ENCODE measurements around the gene EXOC7.

EXOC7 gene

DNA sequence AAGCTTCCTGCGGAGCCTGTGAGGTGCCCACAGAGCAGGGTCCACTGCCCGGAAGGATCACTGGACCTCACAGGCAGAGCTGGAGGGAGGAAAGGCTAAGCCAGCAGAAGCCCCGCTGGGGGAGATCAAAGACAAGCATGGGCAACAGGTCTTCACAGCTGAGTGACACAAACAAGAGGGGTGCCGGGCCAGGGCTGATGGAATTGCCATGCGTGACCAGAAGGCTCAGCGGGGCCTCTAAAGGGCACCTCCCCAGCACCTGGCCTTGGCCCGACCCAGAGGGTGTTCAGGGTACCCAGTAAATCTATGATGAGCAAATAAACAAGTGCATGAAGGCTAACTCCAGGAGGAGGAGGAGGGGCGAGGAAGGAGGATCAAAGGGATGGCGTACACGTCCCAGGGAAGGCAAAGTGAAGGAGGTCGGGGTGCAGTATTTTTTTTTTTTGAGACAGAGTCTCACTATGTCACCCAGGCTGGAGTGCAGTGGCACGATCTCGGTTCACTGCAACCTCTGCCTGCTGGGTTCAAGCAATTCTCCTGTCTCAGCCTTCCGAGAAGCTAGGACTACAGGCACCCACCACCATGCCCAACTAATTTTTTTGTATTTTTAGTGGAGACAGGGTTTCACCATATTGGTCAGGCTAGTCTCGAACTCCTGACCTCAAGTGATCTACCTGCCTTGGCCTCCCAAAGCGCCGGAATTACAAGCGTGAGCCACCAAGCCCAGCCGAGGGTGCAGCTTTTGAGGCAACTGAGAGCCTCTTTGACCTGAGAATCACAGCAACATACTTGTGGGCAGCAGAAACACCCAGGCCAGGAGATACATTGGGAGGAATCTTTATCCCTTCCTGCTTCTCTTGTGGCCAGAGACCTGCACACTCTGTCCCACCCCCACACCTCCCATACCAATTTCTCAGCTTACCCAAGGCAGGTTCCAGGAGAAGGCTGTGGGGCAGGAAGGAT is 16.1 kb upstream of the EXOC7 start:
- DNase-seq (ENCODE audit: low read depth): no peak

DNA sequence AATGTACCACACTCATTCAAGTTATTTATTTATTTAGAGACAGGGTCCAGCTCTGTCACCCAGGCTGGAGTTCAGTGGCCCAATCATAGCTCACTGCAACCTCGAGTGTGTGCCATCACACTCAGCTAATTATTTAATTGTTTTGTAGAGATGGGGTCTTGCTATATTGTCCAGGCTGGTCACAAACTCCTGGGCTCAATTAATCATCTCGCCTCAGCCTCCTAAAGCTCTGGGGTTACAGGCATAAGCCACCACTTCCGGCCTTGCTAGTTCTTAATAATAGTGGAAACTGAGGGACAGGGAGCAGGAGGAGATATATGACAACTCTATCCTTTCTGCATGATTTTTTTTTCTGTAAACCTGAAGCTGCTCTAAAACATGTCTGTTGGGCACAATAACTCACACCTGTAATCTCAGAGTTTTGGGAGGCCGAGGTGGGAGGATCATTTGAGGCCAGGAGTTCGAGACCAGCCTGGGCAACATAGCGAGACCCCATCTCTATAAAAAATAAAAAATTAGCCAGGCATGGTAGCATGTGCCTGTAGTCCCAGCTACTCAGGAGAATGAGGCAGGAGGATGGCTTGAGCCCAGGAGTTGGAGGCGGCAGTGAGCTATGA is 11.7 kb upstream of the EXOC7 start:
- no peak for DNase-seq (ENCODE audit: low read depth)

GRCh38 chr17:76111956-76112355 is 8.4 kb upstream of the EXOC7 start:
- no peak for DNase-seq (ENCODE audit: low read depth)

DNA sequence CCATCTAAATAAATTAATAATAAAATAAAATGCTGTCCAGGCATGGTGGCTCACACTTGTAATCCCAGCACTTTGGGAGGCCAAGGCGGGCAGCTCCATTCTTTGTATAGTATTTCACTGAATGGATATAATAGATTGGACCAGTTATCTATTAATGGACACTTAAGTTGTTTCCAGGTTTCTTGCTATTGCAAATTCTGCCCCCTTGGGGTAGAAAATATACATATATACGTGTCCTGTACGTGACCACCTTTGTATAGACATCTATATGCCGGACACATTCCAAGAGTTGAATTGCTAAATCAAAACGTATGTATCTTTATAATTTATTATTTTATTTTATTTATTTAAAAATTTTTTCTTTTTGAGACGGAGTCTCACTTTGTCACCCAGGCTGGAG is 3.9 kb upstream of the EXOC7 start:
- peak; percentile 27 for DNase-seq (ENCODE audit: low read depth)

DNA sequence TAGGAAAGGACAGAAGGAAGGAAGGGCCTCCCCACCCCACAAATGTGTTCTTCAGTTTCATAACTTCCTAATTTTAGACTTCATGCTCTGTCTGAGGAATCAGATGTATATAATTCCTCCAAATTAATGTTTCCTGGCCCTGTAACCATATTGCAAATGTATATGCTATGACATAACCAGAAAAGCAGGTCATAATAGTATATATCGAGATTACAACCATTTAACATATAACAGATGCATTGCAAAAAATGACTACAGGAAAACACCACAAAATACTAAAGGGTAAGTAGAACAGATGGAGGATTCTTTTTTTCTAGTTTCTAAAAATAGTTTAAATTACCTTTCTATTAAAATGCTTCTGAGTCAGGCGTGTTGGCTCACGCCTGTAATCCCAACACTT is 3.1 kb upstream of the EXOC7 start:
- no peak for DNase-seq (ENCODE audit: low read depth)

GRCh38 chr17:76104896-76105231 is 1.3 kb upstream of the EXOC7 start:
- no peak for DNase-seq (ENCODE audit: low read depth)

- DNase-seq (ENCODE audit: low read depth): peak; percentile 26
These were observed 731 bp upstream of the EXOC7 start for GRCh38 chr17:76104140-76104895.

GRCh38 chr17:76102944-76103273 is 678 bp downstream of the EXOC7 start:
- DNase-seq (ENCODE audit: low read depth): no peak

GRCh38 chr17:76097716-76098295 is 5.8 kb downstream of the EXOC7 start:
- no peak for DNase-seq (ENCODE audit: low read depth)

- DNase-seq (ENCODE audit: low read depth): no peak
These were observed 7.6 kb downstream of the EXOC7 start for GRCh38 chr17:76095943-76096342.

DNA sequence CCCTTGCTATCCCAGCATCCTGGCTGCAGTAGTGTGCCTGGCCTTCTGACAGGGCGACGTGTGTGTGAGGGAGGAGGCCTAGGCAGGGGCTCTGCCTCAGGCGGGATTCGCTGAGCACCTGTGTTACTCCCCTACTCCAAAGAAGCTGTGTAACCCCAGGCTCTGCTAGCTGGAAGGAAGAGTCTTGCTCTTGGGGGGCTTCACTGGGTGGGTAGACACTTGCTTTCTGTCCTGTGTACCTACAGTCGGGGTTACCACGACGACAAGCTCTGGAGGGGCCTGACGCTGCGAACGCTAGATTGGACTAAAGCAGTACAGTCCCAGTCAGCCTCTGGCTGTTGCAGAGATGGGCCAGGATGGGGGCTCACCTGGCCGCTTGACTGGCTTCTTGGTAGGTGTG is 9.5 kb downstream of the EXOC7 start:
- DNase-seq (ENCODE audit: low read depth): no peak

DNA sequence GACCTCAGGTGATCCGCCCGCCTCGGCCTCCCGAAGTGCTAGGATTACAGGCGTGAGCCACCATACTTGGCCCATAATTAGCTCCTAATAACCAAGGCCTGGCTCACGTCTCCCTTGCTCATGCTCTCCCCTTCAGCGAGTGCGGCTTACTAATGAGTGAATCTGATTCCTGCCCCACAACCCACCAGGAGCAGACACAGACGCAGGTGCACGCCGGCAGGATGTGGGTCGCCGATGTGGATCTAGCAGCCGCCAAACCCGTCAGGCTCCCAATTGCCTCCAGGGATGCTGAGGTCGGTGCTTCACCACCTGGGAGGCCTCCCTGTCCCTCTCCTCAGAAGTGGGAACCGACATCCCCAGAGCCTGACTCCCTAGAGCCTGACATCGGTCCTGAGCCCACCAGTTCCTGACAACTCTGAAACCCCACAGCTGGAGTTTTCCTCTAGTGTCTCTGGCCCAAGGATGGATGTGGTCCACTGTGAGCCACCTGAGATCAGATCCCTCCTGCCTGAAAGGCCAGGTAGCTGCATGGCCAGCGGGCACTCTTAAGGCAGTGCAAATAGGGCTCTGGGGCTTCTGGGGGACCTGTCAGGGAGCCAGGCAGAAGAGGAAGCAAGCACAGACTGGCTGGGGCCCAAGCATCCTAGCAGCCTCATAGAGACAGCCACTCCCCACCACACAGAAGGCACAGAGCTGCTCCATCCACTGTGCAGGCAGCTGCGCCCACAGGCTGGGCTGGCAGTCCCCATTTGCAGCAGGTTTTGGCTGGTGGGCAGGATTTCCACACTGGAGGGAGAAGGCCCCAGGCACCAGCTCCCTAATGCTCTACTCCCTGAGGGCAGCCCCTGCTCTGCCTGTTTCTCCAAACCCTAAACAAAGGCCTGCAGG is 10.8 kb downstream of the EXOC7 start:
- no peak for DNase-seq (ENCODE audit: low read depth)

GRCh38 chr17:76091526-76092286 is 11.9 kb downstream of the EXOC7 start:
- no peak for DNase-seq (ENCODE audit: low read depth)

GRCh38 chr17:76090517-76091129 is 13.0 kb downstream of the EXOC7 start:
- no peak for DNase-seq (ENCODE audit: low read depth)

- DNase-seq (ENCODE audit: low read depth): no peak
These were observed 13.7 kb downstream of the EXOC7 start for GRCh38 chr17:76089680-76090516.

- no peak for DNase-seq (ENCODE audit: low read depth)
These were observed 14.6 kb downstream of the EXOC7 start for GRCh38 chr17:76088868-76089576.

DNA sequence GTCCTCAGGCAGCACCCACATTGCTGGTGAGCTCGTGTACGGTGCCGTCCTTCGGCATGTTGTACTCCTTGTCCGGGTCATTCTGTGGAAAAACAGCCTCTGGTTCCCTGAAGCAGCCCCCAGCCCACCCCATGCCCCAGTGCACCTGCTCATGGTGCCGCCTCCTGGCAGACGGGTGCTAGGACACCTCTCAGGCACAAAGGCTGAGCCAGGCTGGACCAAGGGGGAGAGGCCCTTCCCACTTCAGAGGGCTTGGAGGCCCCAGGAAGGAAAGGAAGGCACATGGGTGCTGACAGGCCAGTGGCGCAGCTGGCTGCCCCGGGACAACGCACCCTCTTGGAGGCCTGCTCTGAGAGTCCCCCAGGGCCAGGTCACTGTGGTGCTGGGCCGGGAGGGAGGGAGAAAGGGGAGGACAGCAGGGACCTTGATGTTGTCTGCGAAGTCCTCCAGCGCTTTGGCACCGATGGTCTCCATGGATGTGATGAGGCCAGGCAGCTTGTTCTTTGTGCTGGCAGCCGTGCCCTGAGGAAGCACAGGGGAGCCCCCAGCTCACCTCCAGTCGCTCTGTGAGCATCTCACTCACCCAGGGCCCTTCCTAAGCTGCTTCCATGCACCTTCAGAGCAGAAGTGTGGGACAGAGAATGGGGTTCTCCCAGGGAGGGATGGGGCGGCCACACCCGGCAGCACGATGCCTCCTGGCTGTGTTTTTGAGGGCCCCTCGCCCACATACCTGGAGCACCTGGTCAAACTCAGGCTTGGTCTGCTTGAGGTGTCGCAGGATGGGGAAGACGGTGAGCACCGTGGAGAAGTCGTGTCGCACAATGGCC is 15.3 kb downstream of the EXOC7 start:
- no peak for DNase-seq (ENCODE audit: low read depth)

DNA sequence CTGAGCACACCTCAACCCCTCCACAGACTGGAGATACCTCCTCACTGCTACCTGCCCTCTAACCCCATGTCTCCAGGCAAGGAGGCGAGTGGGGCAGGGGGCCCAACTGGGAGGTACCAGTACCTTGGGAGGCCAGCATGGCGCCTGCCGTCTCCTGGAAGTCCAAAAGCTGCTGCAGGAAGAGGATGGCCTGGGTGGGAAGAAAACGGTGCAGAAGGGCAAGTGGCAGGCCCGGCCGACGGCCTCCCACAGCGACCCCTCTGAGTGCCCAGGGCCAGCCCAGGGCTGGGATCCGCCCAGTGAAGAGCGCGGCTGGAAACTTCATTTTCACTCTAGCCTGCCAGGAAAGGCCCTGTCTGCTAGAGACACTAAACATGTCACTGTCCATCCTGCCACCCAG is 16.1 kb downstream of the EXOC7 start:
- DNase-seq (ENCODE audit: low read depth): no peak
